Gastrocnemius medialis (tissue), 4 donors: ENCODE measurements around the gene SCNN1B. TPM values are rescaled to one million over a fixed set of nuclear protein-coding genes. Genes with fewer than 3 reads are reported as not detected.

Source experiments
- ATAC-seq, 2 donors: fragments of 150-250 bp; one replicate each; pipeline ENCODE4 v1.9.1; 2016
- DNase-seq, 2 donors: peaks; one replicate each; pipeline ENCODE4 v3.0.0-alpha.2; 2019
- H3K27ac ChIP-seq, 4 donors: fragments of 200-600 bp; sonication (generic); 1 replicate in 1 of 4; 2 replicates in 3 of 4; pipeline ENCODE4 v1.5.1; 2016 to 2018; ENCODE audit warnings: mild to moderate bottlenecking in 2 of 4, moderate library complexity in 1 of 4
- H3K27me3 ChIP-seq, 3 donors: fragments of 200-600 bp; sonication (generic) in 2 of 3; 1 replicate in 1 of 3; 2 replicates in 2 of 3; pipeline versions ENCODE4 v1.5.1 to v1.6.0; 2016 to 2019; ENCODE audit warnings: mild to moderate bottlenecking in 1 of 3, moderate library complexity in 1 of 3
- H3K36me3 ChIP-seq, 2 donors: fragments of 200-600 bp; sonication (generic) in 1 of 2; one replicate each; pipeline ENCODE4 v1.5.1; 2017 to 2018
- H3K4me1 ChIP-seq, 2 donors: fragments of 200-600 bp; sonication (generic) in 1 of 2; one replicate each; pipeline ENCODE4 v1.5.1; 2016 to 2017; ENCODE audit warnings: mild to moderate bottlenecking in 2 of 2
- H3K4me3 ChIP-seq, 4 donors: fragments of 200-600 bp; sonication (generic) in 3 of 4; 1 replicate in 1 of 4; 2 replicates in 3 of 4; pipeline ENCODE4 v1.5.1; 2016 to 2019; ENCODE audit warnings: mild to moderate bottlenecking in 2 of 4
- H3K9me3 ChIP-seq, 3 donors: fragments of 200-600 bp; sonication (generic) in 2 of 3; 1 replicate in 1 of 3; 2 replicates in 2 of 3; pipeline ENCODE4 v1.5.1; 2016 to 2019
- POLR2A ChIP-seq, 2 donors: fragments of 450-650 bp; IDR thresholded peaks; one replicate each; pipeline ENCODE4 v1.6.1; 2017; ENCODE audit warnings: antibody characterized with exemption in 2 of 2, mild to moderate bottlenecking in 2 of 2, moderate library complexity in 2 of 2
- in situ Hi-C, 4 donors: fragments of 200-750 bp; cut with MboI; loops; one replicate each; pipeline versions ENCODE4 v1.15.0 to v1.8.0; 2017; ENCODE audit warnings: low sequenced_read_pairs in 4 of 4
- intact Hi-C: fragments of 100-400 bp; cut with DNase I; formaldehyde crosslinking; loops from one replicate; pipeline ENCODE4 v1.15.1; 2023; ENCODE audit warnings: low total_unique reads
- total RNA-seq, 4 donors: library from RNA; depleted of rRNA; stranded (reverse); fragments of >200 nt; gene quantifications; one replicate each; pipeline versions ENCODE4 v1.1.0 to v1.2.3, GENCODE V29; 2016
- TF ChIP-seq, protein P1 (sequence below), 5 experiments: fragments of 450-650 bp in 3 of 5; fragments of 200-600 bp in 2 of 5; sonication (generic) in 2 of 5; IDR thresholded peaks in 4 of 5; conservative IDR thresholded peaks in 1 of 5; 1 replicate in 4 of 5; 2 replicates in 1 of 5; pipeline ENCODE4 v1.5.1; 2016 to 2019; ENCODE audit warnings: antibody characterized with exemption in 5 of 5, mild to moderate bottlenecking in 3 of 5, moderate library complexity in 3 of 5

Gene SCNN1B
- total RNA-seq, 4 donors from 2014 or later, result 0.81 to 2.3 (median 0.99) TPM

GRCh38 chr16:23383881-23384280 lies 81.8 kb downstream of the SCNN1B start:
- Histone ChIP-seq H3K4me1 (no peaks in the 10 kb centered on the region), H3K4me3 (no peak overlapping the region), H3K9me3 (no peaks in the 10 kb centered on the region), H3K36me3 (peaks cover 0 to 3% of the 10 kb centered on the region in 2 donors), H3K27me3 (no peaks in the 10 kb centered on the region), H3K27ac (no peak overlapping the region)
- intact Hi-C loops, result no loop called here
- in situ Hi-C loops, result no loop called here
- DNase-seq, result no peak
- no peak for ATAC-seq
- no peak for TF ChIP-seq POLR2A (IDR thresholded peaks at IDR 0.05)
- TF ChIP-seq, protein P1, sequence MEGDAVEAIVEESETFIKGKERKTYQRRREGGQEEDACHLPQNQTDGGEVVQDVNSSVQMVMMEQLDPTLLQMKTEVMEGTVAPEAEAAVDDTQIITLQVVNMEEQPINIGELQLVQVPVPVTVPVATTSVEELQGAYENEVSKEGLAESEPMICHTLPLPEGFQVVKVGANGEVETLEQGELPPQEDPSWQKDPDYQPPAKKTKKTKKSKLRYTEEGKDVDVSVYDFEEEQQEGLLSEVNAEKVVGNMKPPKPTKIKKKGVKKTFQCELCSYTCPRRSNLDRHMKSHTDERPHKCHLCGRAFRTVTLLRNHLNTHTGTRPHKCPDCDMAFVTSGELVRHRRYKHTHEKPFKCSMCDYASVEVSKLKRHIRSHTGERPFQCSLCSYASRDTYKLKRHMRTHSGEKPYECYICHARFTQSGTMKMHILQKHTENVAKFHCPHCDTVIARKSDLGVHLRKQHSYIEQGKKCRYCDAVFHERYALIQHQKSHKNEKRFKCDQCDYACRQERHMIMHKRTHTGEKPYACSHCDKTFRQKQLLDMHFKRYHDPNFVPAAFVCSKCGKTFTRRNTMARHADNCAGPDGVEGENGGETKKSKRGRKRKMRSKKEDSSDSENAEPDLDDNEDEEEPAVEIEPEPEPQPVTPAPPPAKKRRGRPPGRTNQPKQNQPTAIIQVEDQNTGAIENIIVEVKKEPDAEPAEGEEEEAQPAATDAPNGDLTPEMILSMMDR (IDR thresholded peaks at IDR 0.05 in 4 of 5, conservative IDR thresholded peaks at IDR 0.05 in 1 of 5), result no peak

GRCh38 chr16:23384878-23385277 lies 82.8 kb downstream of the SCNN1B start:
- intact Hi-C loops, result no loop called here
- TF ChIP-seq, protein P1 (IDR thresholded peaks at IDR 0.05 in 4 of 5, conservative IDR thresholded peaks at IDR 0.05 in 1 of 5), result no peak
- no peak for TF ChIP-seq POLR2A (IDR thresholded peaks at IDR 0.05)
- Histone ChIP-seq H3K9me3 (no peaks in the 10 kb centered on the region), H3K4me3 (no peak overlapping the region), H3K27ac (peak overlapping the region in 3 of 4 donors; percentile 36 to 77 (median 48)), H3K27me3 (no peaks in the 10 kb centered on the region), H3K4me1 (no peaks in the 10 kb centered on the region), H3K36me3 (peaks cover 0 to 5% of the 10 kb centered on the region in 2 donors)
- DNase-seq, result peak in 1 of 2 donors; percentile 52
- in situ Hi-C loops, result no loop called here
- ATAC-seq, result peak; percentile 55 to 93

GRCh38 chr16:23385441-23385840 lies 83.3 kb downstream of the SCNN1B start:
- no peak overlapping the region for H3K4me3 ChIP-seq
- no peaks in the 10 kb centered on the region for H3K27me3 ChIP-seq
- intact Hi-C loops, result no loop called here
- ATAC-seq, result no peak
- TF ChIP-seq, protein P1 (IDR thresholded peaks at IDR 0.05 in 4 of 5, conservative IDR thresholded peaks at IDR 0.05 in 1 of 5), result no peak
- DNase-seq, result no peak
- no peaks in the 10 kb centered on the region for H3K4me1 ChIP-seq
- no peaks in the 10 kb centered on the region for H3K9me3 ChIP-seq
- H3K27ac ChIP-seq, result peak overlapping the region in 3 of 4 donors; percentile 36 to 77 (median 48)
- H3K36me3 ChIP-seq, result peaks cover 0 to 5% of the 10 kb centered on the region in 2 donors
- in situ Hi-C loops, result no loop called here

- intact Hi-C loops (no loop called here), in situ Hi-C loops (no loop called here)
- H3K27ac ChIP-seq, result no peak overlapping the region
- peaks cover 0 to 5% of the 10 kb centered on the region in 2 donors for H3K36me3 ChIP-seq
- no peak overlapping the region for H3K4me3 ChIP-seq
- ATAC-seq (no peak), DNase-seq (no peak)
- peaks cover 0 to 4% of the 10 kb centered on the region in 2 donors for H3K4me1 ChIP-seq
- H3K9me3 ChIP-seq, result no peaks in the 10 kb centered on the region
- no peak for TF ChIP-seq POLR2A (IDR thresholded peaks at IDR 0.05)
- TF ChIP-seq, protein P1 (IDR thresholded peaks at IDR 0.05 in 4 of 5, conservative IDR thresholded peaks at IDR 0.05 in 1 of 5), result no peak
- no peaks in the 10 kb centered on the region for H3K27me3 ChIP-seq
Measured at GRCh38 chr16:23387666-23388065, 85.6 kb downstream of the SCNN1B start.

- H3K27ac ChIP-seq, result no peak overlapping the region
- in situ Hi-C loops, result no loop called here
- peaks cover 6 to 15% of the 10 kb centered on the region in 2 donors for H3K4me1 ChIP-seq
- no peaks in the 10 kb centered on the region for H3K27me3 ChIP-seq
- no peak for ATAC-seq
- peaks cover 0 to 5% of the 10 kb centered on the region in 2 donors for H3K36me3 ChIP-seq
- H3K4me3 ChIP-seq, result no peak overlapping the region
- no peaks in the 10 kb centered on the region for H3K9me3 ChIP-seq
- no peak for DNase-seq
- TF ChIP-seq POLR2A (IDR thresholded peaks at IDR 0.05), result no peak
- TF ChIP-seq, protein P1 (IDR thresholded peaks at IDR 0.05 in 4 of 5, conservative IDR thresholded peaks at IDR 0.05 in 1 of 5), result no peak
- intact Hi-C loops, result no loop called here
Measured at GRCh38 chr16:23388786-23389185, 86.7 kb downstream of the SCNN1B start.
